Right cardiac atrium (tissue), 5 donors: ENCODE results near the gene TGIF1. TPM values are rescaled to one million over a fixed set of nuclear protein-coding genes. Genes with fewer than 3 reads are reported as not detected.
A peak's percentile ranks its signal among the peaks of the same experiment; 100 is the strongest.

Source experiments
- ATAC-seq, 2 donors: fragments of 200-7000 bp; cut with Tn5 transposase; one replicate each; pipeline versions ENCODE4 v1.8.0 to v1.9.1; 2020; ENCODE audit warnings: moderate library complexity in 2 of 2, mild to moderate bottlenecking in 1 of 2
- DNase-seq, 3 donors: peaks; one replicate each; pipeline ENCODE4 v3.0.0-alpha.2; 2020
- H3K27ac ChIP-seq: one replicate; pipeline ENCODE4 v1.5.1; 2013; ENCODE audit warnings: mild to moderate bottlenecking, low read length, control low read depth, moderate library complexity
- H3K27me3 ChIP-seq: one replicate; pipeline ENCODE4 v1.6.1; 2013; ENCODE audit not compliant: control insufficient read depth, insufficient read depth
- H3K4me1 ChIP-seq: one replicate; pipeline ENCODE4 v1.6.1; 2013; ENCODE audit warnings: low read length; ENCODE audit not compliant: control insufficient read depth, insufficient read depth
- H3K4me3 ChIP-seq: one replicate; pipeline ENCODE4 v1.5.1; 2013; ENCODE audit warnings: low read length, control low read depth
- H3K9me3 ChIP-seq: one replicate; pipeline ENCODE4 v1.6.1; 2013; ENCODE audit warnings: low read length; ENCODE audit not compliant: control insufficient read depth
- whole genome bisulfite sequencing: extraction: QIAGEN DNeasy Blood & Tissue Kit; methylation state at CpG from one replicate; pipeline ENCODE4 v1.1.7; 2013; 5-methylcytosine and 5-hydroxymethylcytosine counted together
- intact Hi-C, 4 donors: fragments of 100-400 bp; cut with DNase I; formaldehyde crosslinking; loops; one replicate each; pipeline versions ENCODE4 v1.11.0 to v1.14.0; 2022 to 2023
- polyA plus RNA-seq: library from polyadenylated mRNA; stranded (reverse); fragments of 200-250 nt; gene quantifications from one replicate; pipeline ENCODE4 v1.2.3, GENCODE V29; 2013
- total RNA-seq, 4 donors: library from RNA; stranded (reverse); fragmentation: NEBNext Ultra II Directional; extraction: Animal tissue kit (Norgen Biotek cat#: 25700); gene quantifications; one replicate each; pipeline ENCODE4 v1.2.1, GENCODE V29; 2021
- donor health status: healthy with polysubstance abuse.
- donor health status: DM: no; HTN: yes; CAD: no.
- donor health status: DM: no; HTN: no; CAD: no.
- donor health status: DM: no; HTN: yes; CAD: no; lungs with severe emphysema.
- donor health status: DM: yes; HTN: yes; CAD: no.

The TGIF1 gene
- total and polyA plus RNA-seq, 5 donors = 11.4 to 19.2 (median 12.3) TPM

DNA sequence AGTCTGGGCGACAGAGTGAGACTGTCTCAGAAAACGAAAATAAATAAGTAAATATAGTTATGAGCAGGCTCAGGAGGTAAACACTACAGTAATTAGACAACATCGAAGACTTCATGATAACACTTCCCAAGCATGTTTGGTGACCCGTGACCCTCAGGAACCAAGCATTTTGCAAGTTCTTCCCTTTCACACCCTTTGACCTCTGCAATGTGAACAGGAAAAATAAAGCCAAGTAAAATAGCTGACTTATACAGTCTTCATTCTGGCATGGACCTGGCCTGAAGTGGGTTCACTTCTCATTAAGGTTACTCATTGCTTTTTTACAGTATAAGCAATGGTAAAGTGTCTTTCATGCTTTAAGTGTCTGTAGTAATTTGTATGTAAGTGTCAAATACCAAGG lies 15.3 kb upstream of the TGIF1 start:
- no peak overlapping the region for H3K4me3 ChIP-seq
- DNase-seq = no peak
- H3K27me3 ChIP-seq = no peaks in the 10 kb centered on the region
- intact Hi-C loops = loop anchor here in 1 of 4 donors (10.0 kb wide), 2 partner anchors 50 to 60 kb away; no protein-coding TSS in a partner anchor
- no peak overlapping the region for H3K27ac ChIP-seq
- no peak for ATAC-seq
- no peaks in the 10 kb centered on the region for H3K9me3 ChIP-seq
- H3K4me1 ChIP-seq = no peaks in the 10 kb centered on the region
- WGBS = 79% methylated on average over 4 of the region's 4 CpGs

DNA sequence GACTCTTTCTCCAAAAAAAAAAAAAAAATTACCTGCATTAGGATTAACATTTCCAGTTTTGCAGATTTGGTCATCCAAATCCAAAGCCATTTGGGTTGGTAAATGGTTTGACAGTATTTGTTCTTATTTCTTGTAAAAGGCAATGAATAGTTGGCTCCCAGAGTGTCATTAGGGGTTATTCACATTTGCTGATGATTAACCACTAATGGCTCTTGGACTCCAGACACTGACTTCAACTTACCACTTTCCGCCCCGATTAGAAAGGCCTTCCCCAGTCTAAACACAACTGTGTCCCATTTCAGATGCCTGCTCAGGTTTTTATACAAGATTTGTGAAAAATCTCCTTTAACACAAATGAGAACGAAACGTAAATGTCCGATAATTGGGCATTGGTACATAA lies 9.6 kb upstream of the TGIF1 start:
- Histone ChIP-seq H3K4me3 (no peak overlapping the region), H3K4me1 (no peaks in the 10 kb centered on the region), H3K27ac (no peak overlapping the region), H3K9me3 (no peaks in the 10 kb centered on the region), H3K27me3 (no peaks in the 10 kb centered on the region)
- DNase-seq = no peak
- intact Hi-C loops = no loop called here
- ATAC-seq = no peak
- WGBS = 92% methylated on average over 5 of the region's 5 CpGs

- H3K9me3 ChIP-seq = no peaks in the 10 kb centered on the region
- WGBS = 15% methylated on average over 2 of the region's 2 CpGs
- peak; percentile 80 to 88 for ATAC-seq
- H3K4me1 ChIP-seq = no peaks in the 10 kb centered on the region
- no peaks in the 10 kb centered on the region for H3K27me3 ChIP-seq
- DNase-seq = no peak
- no peak overlapping the region for H3K4me3 ChIP-seq
- H3K27ac ChIP-seq = no peak overlapping the region
- intact Hi-C loops = no loop called here
Measured at GRCh38 chr18:3441290-3441689, 8.7 kb upstream of the TGIF1 start.

- H3K9me3 ChIP-seq = no peaks in the 10 kb centered on the region
- no peaks in the 10 kb centered on the region for H3K4me1 ChIP-seq
- H3K27me3 ChIP-seq = no peaks in the 10 kb centered on the region
- H3K4me3 ChIP-seq = no peak overlapping the region
- intact Hi-C loops = no loop called here
- no peak for ATAC-seq
- DNase-seq = no peak
- WGBS = 58% methylated on average over 4 of the region's 4 CpGs
- H3K27ac ChIP-seq = no peak overlapping the region
Measured at GRCh38 chr18:3442919-3443318, 7.1 kb upstream of the TGIF1 start.

DNA sequence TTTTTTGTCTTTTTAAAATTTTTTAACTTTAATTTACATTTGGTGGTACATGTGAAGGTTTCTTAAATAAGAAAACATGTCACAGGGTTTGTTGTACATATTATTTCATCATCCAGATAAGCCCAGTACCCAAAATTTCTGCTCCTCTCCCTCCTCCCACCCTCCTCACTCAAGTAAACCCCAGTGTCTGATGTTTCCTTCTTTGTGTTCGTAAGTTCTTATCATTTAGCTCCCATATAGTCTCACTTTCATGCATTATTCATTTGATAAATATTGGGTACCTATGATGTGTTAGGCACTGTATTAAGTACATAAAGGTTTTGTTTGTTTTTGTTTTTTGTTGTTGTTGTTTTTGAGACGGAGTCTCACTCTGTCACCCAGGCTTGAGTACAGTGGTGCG lies 5.7 kb upstream of the TGIF1 start:
- Histone ChIP-seq H3K9me3 (no peaks in the 10 kb centered on the region), H3K27ac (no peak overlapping the region), H3K27me3 (no peaks in the 10 kb centered on the region), H3K4me1 (no peaks in the 10 kb centered on the region), H3K4me3 (no peak overlapping the region)
- ATAC-seq = no peak
- no peak for DNase-seq
- intact Hi-C loops = no loop called here
- WGBS = 94% methylated on average over 3 of the region's 3 CpGs

DNA sequence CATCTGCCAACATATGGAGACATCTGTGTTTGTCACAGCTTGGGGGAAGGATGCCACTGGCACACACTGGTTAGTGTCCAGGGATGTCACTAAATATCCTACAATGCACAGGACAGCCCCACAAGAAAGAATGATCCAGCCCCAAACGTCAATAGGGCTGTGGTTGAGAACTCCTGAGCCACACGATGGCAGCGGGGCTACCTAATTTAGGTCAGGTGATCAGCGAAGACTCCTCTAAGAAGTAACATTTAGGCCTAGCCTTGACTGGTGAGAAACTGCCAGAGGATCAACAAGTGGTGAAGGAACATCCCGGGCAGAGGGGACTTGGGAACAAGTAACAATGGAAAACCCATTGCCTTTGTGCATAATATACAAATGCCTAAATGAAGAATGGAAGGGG lies 5.0 kb upstream of the TGIF1 start:
- DNase-seq (no peak), ATAC-seq (no peak)
- Histone ChIP-seq H3K27ac (no peak overlapping the region), H3K4me1 (no peaks in the 10 kb centered on the region), H3K9me3 (no peaks in the 10 kb centered on the region), H3K27me3 (no peaks in the 10 kb centered on the region), H3K4me3 (no peak overlapping the region)
- intact Hi-C loops = loop anchor here in 1 of 4 donors (5.0 kb wide), 1 partner anchor 222 kb away; no protein-coding TSS in a partner anchor
- 87% methylated on average over 5 of the region's 5 CpGs for WGBS

DNA sequence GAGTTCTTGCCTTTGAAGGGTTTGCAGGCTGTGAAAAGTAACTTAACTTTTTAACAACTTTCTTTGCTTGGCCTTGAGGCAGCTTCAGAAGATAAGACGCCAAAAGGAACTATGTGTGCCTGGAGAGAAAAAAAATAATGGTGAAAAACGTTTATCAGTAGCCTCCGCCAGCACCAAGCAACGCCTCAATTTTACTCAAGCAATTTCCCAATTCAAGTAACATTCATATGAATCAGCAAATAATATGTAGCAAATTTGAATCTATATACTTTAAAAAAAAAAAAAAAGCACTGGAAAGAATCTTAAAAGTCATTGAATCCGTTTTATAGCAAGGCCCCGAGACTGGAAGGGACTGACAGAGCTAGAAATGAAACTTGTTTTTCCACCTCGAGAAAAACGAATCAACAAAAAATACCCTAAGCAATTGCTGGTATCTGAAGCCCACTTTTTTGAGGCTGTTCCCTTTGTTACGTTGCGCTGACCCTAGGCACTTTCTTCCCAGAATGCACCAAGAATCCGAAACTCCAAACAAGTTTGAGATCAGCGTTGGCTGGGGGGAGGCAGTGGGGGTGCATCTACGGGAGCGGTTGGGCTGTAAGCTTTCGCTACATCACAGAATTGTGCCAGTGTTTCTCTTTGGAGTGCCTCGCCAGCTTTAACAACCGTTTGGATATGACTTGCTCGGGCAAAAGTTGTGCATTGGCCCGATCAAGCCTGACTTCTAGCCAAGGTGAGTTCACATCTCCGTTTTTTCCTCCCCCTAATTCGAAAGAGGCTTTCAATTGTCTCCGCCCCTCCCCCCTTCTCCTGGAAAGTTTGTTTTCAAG lies 2.7 kb upstream of the TGIF1 start:
- intact Hi-C loops = loop anchor here in 1 of 4 donors (5.0 kb wide), 1 partner anchor 220 kb away; no protein-coding TSS in a partner anchor
- no peaks in the 10 kb centered on the region for H3K4me1 ChIP-seq
- no peak for ATAC-seq

GRCh38 chr18:3447895-3448837 lies 1.8 kb upstream of the TGIF1 start:
- Histone ChIP-seq H3K9me3 (no peaks in the 10 kb centered on the region), H3K4me3 (peak overlapping the region; percentile 92), H3K4me1 (peaks cover 3% of the 10 kb centered on the region), H3K27me3 (no peaks in the 10 kb centered on the region), H3K27ac (peak overlapping the region; percentile 97)
- peak; percentile 96 to 97 (median 97) for DNase-seq
- intact Hi-C loops = loop anchor here in 1 of 4 donors (5.0 kb wide), 1 partner anchor 219 kb away; no protein-coding TSS in a partner anchor
- WGBS = under 1% methylated on average over 63 of the region's 63 CpGs
- ATAC-seq = peak; percentile 89 to 92

More for the DNA sequence above, 2.7 kb upstream of the TGIF1 start:
- WGBS = 4% methylated on average over 22 of the region's 22 CpGs
- Histone ChIP-seq H3K4me3 (peak overlapping the region; percentile 92), H3K27ac (peak overlapping the region; percentile 96), H3K27me3 (no peaks in the 10 kb centered on the region), H3K9me3 (no peaks in the 10 kb centered on the region)
- peak; percentile 29 to 75 (median 71) for DNase-seq

DNA sequence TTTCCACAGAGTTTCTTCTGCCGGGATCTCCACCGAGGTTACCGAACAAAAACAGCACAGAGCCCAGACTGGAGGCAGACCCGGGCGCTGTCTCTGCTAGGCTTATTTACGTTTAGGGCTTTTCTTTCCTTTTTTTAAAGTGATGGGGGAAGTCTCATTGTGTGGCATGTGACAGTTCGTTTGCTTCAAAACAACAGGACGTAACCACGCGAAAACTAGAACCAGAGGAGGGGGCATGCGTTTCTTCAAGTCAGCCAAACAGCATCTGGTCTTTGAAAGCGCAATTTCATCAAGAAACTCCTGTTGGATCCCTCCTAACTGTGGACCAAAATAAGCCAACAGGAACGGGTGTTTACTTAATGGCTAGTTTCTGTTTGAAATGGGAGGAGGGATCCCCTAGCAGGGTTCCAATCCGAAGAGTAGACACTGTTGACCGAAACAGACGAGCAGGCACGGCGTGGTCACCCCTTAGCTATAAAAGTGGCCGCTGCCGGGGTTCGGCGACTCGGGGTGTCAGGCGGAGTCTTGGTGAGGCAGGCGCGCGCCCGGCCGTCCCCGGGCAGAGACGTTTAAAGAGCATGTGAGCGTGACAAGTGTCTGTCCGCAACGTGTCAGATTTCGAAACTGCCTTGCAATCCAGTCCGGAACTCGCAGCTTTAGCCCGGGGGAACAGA lies 997 bp upstream of the TGIF1 start:
- peak in 2 of 3 donors; percentile 91 to 93 for DNase-seq
- intact Hi-C loops = loop anchor here in 1 of 4 donors (5.0 kb wide), 1 partner anchor 218 kb away; no protein-coding TSS in a partner anchor
- H3K27ac ChIP-seq = peak overlapping the region; percentile 97
- peak; percentile 15 to 41 for ATAC-seq
- H3K9me3 ChIP-seq = no peaks in the 10 kb centered on the region
- peak overlapping the region; percentile 92 for H3K4me3 ChIP-seq
- H3K4me1 ChIP-seq = peaks cover 3% of the 10 kb centered on the region
- under 1% methylated on average over 38 of the region's 38 CpGs for WGBS
- no peaks in the 10 kb centered on the region for H3K27me3 ChIP-seq

DNA sequence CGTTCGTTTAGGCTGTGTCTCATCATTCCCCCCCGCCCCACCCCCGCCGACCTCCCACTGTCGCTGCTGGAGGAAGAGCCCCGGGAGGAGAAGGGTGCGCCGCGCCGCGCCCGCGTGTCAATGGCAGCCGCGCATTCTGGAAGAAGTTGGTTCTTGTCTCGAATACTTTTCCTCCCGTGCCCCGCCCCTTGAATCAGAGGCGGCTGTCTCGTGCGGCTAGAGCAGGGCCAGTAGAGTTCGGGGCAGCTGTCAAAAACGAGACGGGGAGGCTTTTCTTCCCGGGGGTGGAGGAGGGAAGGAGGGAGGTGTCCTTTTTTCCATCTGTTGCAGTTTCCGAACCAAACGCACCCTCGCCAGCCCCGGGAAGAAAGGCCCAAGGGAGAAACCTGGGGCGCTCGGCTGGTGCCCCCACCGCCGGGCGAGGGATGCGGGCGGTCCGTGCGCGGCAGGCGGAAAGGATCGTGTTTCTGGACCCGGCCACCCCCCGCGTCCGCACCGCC lies 410 bp upstream of the TGIF1 start:
- peak overlapping the region; percentile 97 for H3K27ac ChIP-seq
- WGBS = under 1% methylated on average over 47 of the region's 47 CpGs
- ATAC-seq (peak in 1 of 2 donors; percentile 3), DNase-seq (peak; percentile 87 to 92 (median 89))
- H3K9me3 ChIP-seq = no peaks in the 10 kb centered on the region
- peak overlapping the region; percentile 92 for H3K4me3 ChIP-seq
- no peaks in the 10 kb centered on the region for H3K27me3 ChIP-seq
- peaks cover 3% of the 10 kb centered on the region for H3K4me1 ChIP-seq
- intact Hi-C loops = loop anchor here (2.0 to 10.0 kb wide), 8 partner anchors 143 to 218 kb away; no protein-coding TSS in a partner anchor
